Endothelial cell of umbilical vein (primary cell): Measurements from ENCODE around the gene PLEKHG5. TPM values are rescaled to one million over a fixed set of nuclear protein-coding genes. Genes with fewer than 3 reads are reported as not detected.
A peak's percentile ranks its signal among the peaks of the same experiment; 100 is the strongest.
"Not testable (repeated sequence)": the region's sequence is repeated elsewhere in the genome, so short reads cannot be mapped to it uniquely, and the experiment has no call there.

Source experiments
- BruUV-seq: library from RNA; stranded (reverse); fragments of 400-500 nt; replicated peaks from 2 replicates; lab custom pipeline; 2021; lab: Mats Ljungman, UMichigan
- CTCF ChIA-PET: fragments of 300-600, 350-600 bp; sonication (Branson Sonifier 250); formaldehyde crosslinking; loops from one replicate; lab custom pipeline; 2021; ENCODE audit warnings: antibody characterized with exemption, inconsistent platforms; lab: Charles Lee
- POLR2A ChIA-PET: fragments of 300-600, 350-600 bp; sonication (Branson Sonifier 250); formaldehyde crosslinking; loops from one replicate; lab custom pipeline; 2021; ENCODE audit warnings: antibody characterized with exemption, inconsistent platforms; lab: Charles Lee
- DNase-seq: peaks from one replicate; pipeline ENCODE4 v3.0.0-alpha.2; 2011; ENCODE audit warnings: low read depth, low spot score
- FAIRE-seq: peaks from 2 replicates; lab custom pipeline; 2011; peaks lifted over from hg19 to GRCh38; lab: Jason Lieb, UNC
- H2AFZ ChIP-seq: 2 replicates; pipeline ENCODE4 v1.6.0; 2012; ENCODE audit warnings: low read depth, low read length, control low read depth, inconsistent platforms
- H3K27ac ChIP-seq: 2 replicates; pipeline ENCODE4 v1.5.1; 2011; ENCODE audit warnings: low read depth, mild to moderate bottlenecking, control low read depth, low read length, moderate library complexity; ENCODE audit not compliant: insufficient read depth
- H3K27me3 ChIP-seq, 2 experiments: 2 replicates each; pipeline versions ENCODE4 v1.6.0 to v1.6.1; 2011; ENCODE audit warnings: low read length in 2 of 2, mixed read lengths in 1 of 2; ENCODE audit not compliant: control insufficient read depth in 2 of 2, insufficient read depth in 2 of 2
- H3K36me3 ChIP-seq, 2 experiments: 2 replicates in 1 of 2; 3 replicates in 1 of 2; pipeline ENCODE4 v1.5.1; 2011; ENCODE audit warnings: low read length in 2 of 2, mild to moderate bottlenecking in 1 of 2, moderate library complexity in 1 of 2; ENCODE audit not compliant: control insufficient read depth in 2 of 2, insufficient read depth in 2 of 2; ENCODE audit errors: extremely low read depth in 1 of 2
- H3K4me1 ChIP-seq: 3 replicates; pipeline ENCODE4 v1.5.1; 2011; ENCODE audit warnings: mild to moderate bottlenecking, low read length; ENCODE audit not compliant: control insufficient read depth, insufficient read depth; ENCODE audit errors: extremely low read depth
- H3K4me2 ChIP-seq: 2 replicates; pipeline ENCODE4 v1.6.1; 2011; ENCODE audit warnings: low read length, control low read depth, mixed read lengths; ENCODE audit not compliant: insufficient read depth
- H3K4me3 ChIP-seq, 3 experiments: fragments of 200-600 bp in 1 of 3; sonication (generic), shearing (Covaris generic) in 1 of 3; replicated peaks in 1 of 3; 2 replicates each; pipeline ENCODE4 v1.5.1; 2011 to 2016; ENCODE audit warnings: control low read depth in 3 of 3, low read length in 3 of 3, mild to moderate bottlenecking in 2 of 3, inconsistent platforms in 1 of 3, low read depth in 1 of 3, moderate library complexity in 1 of 3; ENCODE audit not compliant: insufficient read depth in 1 of 3
- H3K79me2 ChIP-seq: 2 replicates; pipeline ENCODE4 v1.6.0; 2012; ENCODE audit warnings: low read length, inconsistent platforms; ENCODE audit not compliant: control insufficient read depth, insufficient read depth
- H3K9ac ChIP-seq: replicated peaks from 2 replicates; pipeline ENCODE3; 2011; ENCODE audit warnings: low read length, control low read depth; ENCODE audit not compliant: insufficient read depth; ENCODE audit errors: extremely low read depth
- H3K9me1 ChIP-seq: replicated peaks from 3 replicates; pipeline ENCODE4 v1.6.0; 2011; ENCODE audit warnings: mild to moderate bottlenecking, low read length; ENCODE audit not compliant: control insufficient read depth, insufficient read depth; ENCODE audit errors: extremely low read depth
- H3K9me3 ChIP-seq: replicated peaks from 2 replicates; pipeline ENCODE4 v1.5.1; 2012; ENCODE audit warnings: low read length, inconsistent platforms; ENCODE audit not compliant: control insufficient read depth, insufficient read depth
- H4K20me1 ChIP-seq: replicated peaks from 2 replicates; pipeline ENCODE3; 2011; ENCODE audit warnings: mild to moderate bottlenecking, low read length; ENCODE audit not compliant: control insufficient read depth, insufficient read depth; ENCODE audit errors: extremely low read depth
- CTCF ChIP-seq, 2 donors: IDR thresholded peaks; 1 replicate in 1 of 2; 2 replicates in 1 of 2; pipeline ENCODE4 v1.5.1; 2011; ENCODE audit warnings: low read length in 2 of 2, mild to moderate bottlenecking in 2 of 2, moderate library complexity in 2 of 2, control low read depth in 1 of 2, inconsistent platforms in 1 of 2, low read depth in 1 of 2; ENCODE audit not compliant: insufficient read depth in 1 of 2; ENCODE audit errors: extremely low read depth in 1 of 2
- EZH2 ChIP-seq: IDR thresholded peaks from 2 replicates; pipeline ENCODE4 v1.6.1; 2012; ENCODE audit warnings: borderline replicate concordance, low read depth, mild to moderate bottlenecking, moderate library complexity, low read length, inconsistent platforms; ENCODE audit not compliant: severe bottlenecking
- FOS ChIP-seq: IDR thresholded peaks from 2 replicates; pipeline ENCODE4 v1.6.1; 2011; ENCODE audit warnings: mild to moderate bottlenecking, low read length, moderate library complexity, borderline replicate concordance; ENCODE audit not compliant: insufficient read depth
- GATA2 ChIP-seq: IDR thresholded peaks from 2 replicates; pipeline ENCODE4 v1.7.0; 2011; ENCODE audit warnings: low read depth, mild to moderate bottlenecking, moderate library complexity, mixed read lengths, low read length; ENCODE audit not compliant: insufficient read length, insufficient read depth
- JUN ChIP-seq: IDR thresholded peaks from 2 replicates; pipeline ENCODE4 v1.6.1; 2011; ENCODE audit warnings: borderline replicate concordance, low read depth; ENCODE audit not compliant: insufficient read length, insufficient read depth
- MYC ChIP-seq: IDR thresholded peaks from one replicate; pipeline ENCODE4 v1.6.1; 2011; ENCODE audit warnings: mild to moderate bottlenecking, low read depth, low read length
- POLR2A ChIP-seq: IDR thresholded peaks from 2 replicates; pipeline ENCODE4 v1.6.1; 2012; ENCODE audit warnings: low read depth, mild to moderate bottlenecking, control low read depth, low read length
- POLR2AphosphoS5 ChIP-seq: IDR thresholded peaks from 2 replicates; pipeline ENCODE4 v1.6.1; 2012; ENCODE audit warnings: low read depth, mild to moderate bottlenecking, control low read depth, low read length, moderate library complexity; ENCODE audit not compliant: insufficient read depth
- dilution Hi-C: fragments of 300-500 bp; cut with MboI; formaldehyde crosslinking; loops from one replicate; pipeline ENCODE4 v1.15.0; 2019; ENCODE audit warnings: low sequenced_read_pairs; ENCODE audit not compliant: extremely low pct_ligation_motif_present
- intact Hi-C: fragments of 100-400 bp; cut with micrococcal nuclease; formaldehyde crosslinking; loops from one replicate; pipeline ENCODE4 v1.10.0; 2022
- polyA plus RNA-seq, 4 experiments: library from polyadenylated mRNA; depleted of rRNA in 3 of 4; stranded (reverse) in 3 of 4; unstranded in 1 of 4; fragments of >200 nt; gene quantifications; 2 replicates each; pipeline versions ENCODE4 v1.2.1 to v1.2.3, GENCODE V29; 2011 to 2012; ENCODE audit warnings: missing spikeins in 1 of 4
- total RNA-seq: library from RNA; stranded (reverse); gene quantifications from 2 replicates; pipeline ENCODE4 v1.2.3, GENCODE V29; 2021

The PLEKHG5 gene
- total and polyA plus RNA-seq, 2 donors (not counting 3 experiments of a cell fraction or from before 2014, with no cell fraction given), result 30.6 to 56.9 TPM

- intact Hi-C loops, FAIRE-seq, H4K20me1 ChIP-seq, H3K79me2 ChIP-seq, H2AFZ ChIP-seq, dilution Hi-C loops, H3K9me3 ChIP-seq, H3K27ac ChIP-seq, H3K9me1 ChIP-seq, H3K4me2 ChIP-seq, H3K4me3 ChIP-seq, H3K36me3 ChIP-seq, POLR2A ChIA-PET, BruUV-seq, H3K9ac ChIP-seq, H3K4me1 ChIP-seq, DNase-seq: not testable (repeated sequence)
- CTCF ChIA-PET, result interaction anchor here (0.7 to 2.4 kb wide), 4 partner anchors 11 to 18 kb away, joined by 3 to 8 read pairs (median 4); no protein-coding TSS in a partner anchor
- peak; percentile 77 for TF ChIP-seq EZH2
- H3K27me3 ChIP-seq, result peaks cover 45 to 49% of the 10 kb centered on the region in 2 experiments
Measured at GRCh38 chr1:6453895-6454855, 37.3 kb downstream of the PLEKHG5 start.

GRCh38 chr1:6450943-6451373 is 40.5 kb downstream of the PLEKHG5 start:
- Histone ChIP-seq H4K20me1 (no peaks in the 10 kb centered on the region), H2AFZ (no peak overlapping the region), H3K79me2 (no peaks in the 10 kb centered on the region), H3K4me1 (no peaks in the 10 kb centered on the region), H3K9me3 (no peaks in the 10 kb centered on the region), H3K27ac (no peak overlapping the region), H3K36me3 (no peaks in the 10 kb centered on the region), H3K9me1 (no peaks in the 10 kb centered on the region), H3K4me3 (no peak overlapping the region), H3K27me3 (peaks cover 57 to 68% of the 10 kb centered on the region in 2 experiments), H3K9ac (no peak overlapping the region), H3K4me2 (no peak overlapping the region)
- dilution Hi-C loops, result no loop called here
- TF ChIP-seq EZH2, result no peak
- TF ChIP-seq POLR2AphosphoS5, result no peak
- no peak for TF ChIP-seq GATA2
- TF ChIP-seq POLR2A, result no peak
- TF ChIP-seq MYC, result no peak
- TF ChIP-seq FOS, result no peak
- TF ChIP-seq JUN, result no peak
- no peak for TF ChIP-seq CTCF (IDR thresholded peaks at IDR 0.05; ENCODE audit: extremely low read depth in 1 of 2, insufficient read depth in 1 of 2, low read depth in 1 of 2, low read length in 2 of 2)
- BruUV-seq, result no TSS peak
- intact Hi-C loops, result no loop called here
- FAIRE-seq (no peak), DNase-seq (no peak)
- POLR2A ChIA-PET, result no interaction called here
- CTCF ChIA-PET, result interaction anchor here (0.7 to 1.7 kb wide), 3 partner anchors 9 to 35 kb away, joined by 4 to 6 read pairs (median 6); no protein-coding TSS in a partner anchor
